Right atrium auricular region (tissue), 2 donors: Measurements from ENCODE around the gene ZNF660. TPM values are rescaled to one million over a fixed set of nuclear protein-coding genes. Genes with fewer than 3 reads are reported as not detected.
A peak's percentile ranks its signal among the peaks of the same experiment; 100 is the strongest.
"Not testable (repeated sequence)": the region's sequence is repeated elsewhere in the genome, so short reads cannot be mapped to it uniquely, and the experiment has no call there.

Source experiments
- DNase-seq: peaks from one replicate; pipeline ENCODE4 v3.0.0-alpha.2; 2019; ENCODE audit warnings: low spot score
- H3K27ac ChIP-seq, 2 donors: fragments of 200-600 bp; sonication (generic); 1 replicate in 1 of 2; 2 replicates in 1 of 2; pipeline ENCODE4 v1.5.1; 2016 to 2019
- H3K27me3 ChIP-seq, 2 donors: fragments of 200-600 bp; sonication (generic); one replicate each; pipeline versions ENCODE4 v1.5.1 to v1.6.0; 2017 to 2019
- H3K36me3 ChIP-seq: fragments of 200-600 bp; sonication (generic); one replicate; pipeline ENCODE4 v1.5.1; 2016
- H3K4me1 ChIP-seq, 2 donors: fragments of 200-600 bp; sonication (generic); one replicate each; pipeline versions ENCODE4 v1.5.1 to v1.6.0; 2017 to 2019
- H3K4me3 ChIP-seq, 2 donors: fragments of 200-600 bp; sonication (generic); 1 replicate in 1 of 2; 2 replicates in 1 of 2; pipeline ENCODE4 v1.5.1; 2017 to 2019; ENCODE audit warnings: mild to moderate bottlenecking in 1 of 2, moderate library complexity in 1 of 2
- H3K9me3 ChIP-seq, 2 donors: fragments of 200-600 bp; sonication (generic); one replicate each; pipeline ENCODE4 v1.5.1; 2019
- total RNA-seq, 2 donors: library from RNA; depleted of rRNA; stranded (reverse); fragments of >200 nt; gene quantifications; one replicate each; pipeline ENCODE4 v1.1.0, GENCODE V29; 2016
- TF ChIP-seq, protein P1 (sequence below), 2 donors: fragments of 200-600 bp; sonication (generic); IDR thresholded peaks; one replicate each; pipeline ENCODE4 v1.5.1; 2019; ENCODE audit warnings: antibody characterized with exemption in 2 of 2

The ZNF660 gene
- total RNA-seq = 1 to 10 TPM in 1 of 2 donors, under 1 TPM in 1; 0.67 to 1.1 TPM

DNA sequence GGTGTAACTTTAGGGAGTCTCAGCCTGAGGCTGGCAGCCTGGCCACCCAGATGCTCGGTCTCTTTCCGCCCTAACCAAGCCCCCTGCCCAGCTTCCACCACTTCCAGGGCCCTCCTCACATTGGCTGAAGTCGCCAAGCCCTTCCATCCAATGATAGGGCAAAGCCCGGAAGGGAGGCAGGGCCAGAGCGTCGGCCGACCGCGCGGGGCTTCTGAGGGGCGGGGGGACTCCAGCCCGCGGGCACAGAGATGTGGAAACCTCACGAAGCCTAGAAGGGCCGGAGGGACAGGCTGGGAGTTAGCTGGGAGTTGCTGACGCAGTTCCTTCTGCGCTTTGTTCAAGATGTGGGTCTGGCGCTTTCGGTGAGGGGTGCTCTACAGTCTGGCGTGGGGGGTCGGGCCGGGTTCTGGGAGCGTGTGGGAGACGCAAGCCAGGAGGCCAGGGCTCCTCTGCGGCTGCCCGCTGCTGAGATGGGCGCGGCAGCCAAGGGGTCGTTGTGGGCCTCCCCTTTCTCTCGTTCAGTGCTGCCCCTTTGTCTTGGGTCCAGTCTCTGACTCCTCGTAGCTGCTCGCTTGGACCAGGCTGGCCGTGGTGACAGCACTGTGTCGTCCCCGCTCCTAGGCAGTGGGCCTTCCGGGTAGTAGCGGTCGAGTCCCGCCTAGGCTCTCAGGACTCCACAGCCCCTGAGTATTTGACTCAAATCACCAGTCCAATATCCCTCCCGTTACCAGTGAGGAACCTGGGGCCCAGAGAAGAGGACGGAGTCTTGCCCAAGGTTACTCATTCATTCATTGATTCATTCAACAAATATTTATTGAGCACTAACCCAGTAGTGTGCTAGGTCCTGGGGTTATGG, at the start of gene ZNF660:
TSS of gene ZNF660 (plus strand) at position 319 of the 856 bp plus-strand sequence. CDS start 9,230 bp downstream, outside the sequence.
- peak; percentile 64 for DNase-seq
- H3K4me1 ChIP-seq = peaks cover 0 to 19% of the 10 kb centered on the region in 2 donors
- no peaks in the 10 kb centered on the region for H3K36me3 ChIP-seq
- no peaks in the 10 kb centered on the region for H3K27me3 ChIP-seq
- TF ChIP-seq, protein P1, sequence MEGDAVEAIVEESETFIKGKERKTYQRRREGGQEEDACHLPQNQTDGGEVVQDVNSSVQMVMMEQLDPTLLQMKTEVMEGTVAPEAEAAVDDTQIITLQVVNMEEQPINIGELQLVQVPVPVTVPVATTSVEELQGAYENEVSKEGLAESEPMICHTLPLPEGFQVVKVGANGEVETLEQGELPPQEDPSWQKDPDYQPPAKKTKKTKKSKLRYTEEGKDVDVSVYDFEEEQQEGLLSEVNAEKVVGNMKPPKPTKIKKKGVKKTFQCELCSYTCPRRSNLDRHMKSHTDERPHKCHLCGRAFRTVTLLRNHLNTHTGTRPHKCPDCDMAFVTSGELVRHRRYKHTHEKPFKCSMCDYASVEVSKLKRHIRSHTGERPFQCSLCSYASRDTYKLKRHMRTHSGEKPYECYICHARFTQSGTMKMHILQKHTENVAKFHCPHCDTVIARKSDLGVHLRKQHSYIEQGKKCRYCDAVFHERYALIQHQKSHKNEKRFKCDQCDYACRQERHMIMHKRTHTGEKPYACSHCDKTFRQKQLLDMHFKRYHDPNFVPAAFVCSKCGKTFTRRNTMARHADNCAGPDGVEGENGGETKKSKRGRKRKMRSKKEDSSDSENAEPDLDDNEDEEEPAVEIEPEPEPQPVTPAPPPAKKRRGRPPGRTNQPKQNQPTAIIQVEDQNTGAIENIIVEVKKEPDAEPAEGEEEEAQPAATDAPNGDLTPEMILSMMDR (IDR thresholded peaks at IDR 0.05) = no peak
- H3K9me3 ChIP-seq = no peaks in the 10 kb centered on the region
- peak within 1 kb of the TSS; percentile 51 to 70 for H3K4me3 ChIP-seq
- H3K27ac ChIP-seq = peak within 1 kb of the TSS; percentile 54 to 67

DNA sequence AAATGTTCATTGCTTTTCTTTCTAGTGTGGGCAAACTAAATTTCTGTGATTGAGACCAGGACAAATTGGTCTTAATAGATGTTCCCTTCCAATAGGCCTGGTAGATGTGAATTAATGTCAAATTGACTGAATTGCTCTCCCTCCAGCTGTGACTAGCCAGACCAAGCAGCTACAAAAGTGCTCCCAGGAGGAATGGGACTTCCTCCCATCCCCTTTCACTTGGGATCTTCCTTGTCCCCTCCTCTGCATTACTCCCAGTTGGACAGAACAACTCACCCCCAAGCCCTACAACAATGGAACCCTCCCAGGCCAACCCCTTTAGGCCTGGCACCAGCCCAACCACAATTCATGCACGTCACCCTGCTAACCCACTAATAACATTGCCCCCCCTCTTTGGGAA, 49.4 kb upstream of the ZNF660 start:
- H3K4me1 ChIP-seq = no peaks in the 10 kb centered on the region
- H3K4me3 ChIP-seq = no peak overlapping the region
- H3K27me3 ChIP-seq = no peaks in the 10 kb centered on the region
- H3K36me3 ChIP-seq = no peaks in the 10 kb centered on the region
- H3K9me3 ChIP-seq = no peaks in the 10 kb centered on the region
- no peak overlapping the region for H3K27ac ChIP-seq
- TF ChIP-seq, protein P1 (IDR thresholded peaks at IDR 0.05) = no peak
- DNase-seq = no peak

DNA sequence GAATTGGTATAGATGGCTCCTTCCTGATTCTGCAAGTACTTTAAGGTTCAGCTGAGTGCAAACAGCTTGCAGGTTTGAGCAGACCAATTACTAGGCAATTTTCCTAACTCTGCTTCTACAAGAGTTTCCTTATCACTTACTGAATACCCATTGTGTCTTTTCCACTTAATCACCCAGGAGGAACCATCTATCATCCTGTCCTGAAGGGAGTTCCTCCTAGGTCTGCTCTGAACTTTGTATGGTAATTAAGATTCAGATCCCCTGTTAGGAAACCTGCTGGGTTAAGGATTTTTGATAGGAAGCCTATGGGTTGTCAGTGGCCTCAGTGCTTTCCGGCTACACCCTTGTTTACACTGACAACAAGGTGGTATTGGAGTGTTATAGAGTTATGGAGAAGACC, 40.0 kb upstream of the ZNF660 start:
- H3K27me3 ChIP-seq, H3K4me1 ChIP-seq, DNase-seq, H3K27ac ChIP-seq, H3K36me3 ChIP-seq, H3K4me3 ChIP-seq, H3K9me3 ChIP-seq: not testable (repeated sequence)

DNA sequence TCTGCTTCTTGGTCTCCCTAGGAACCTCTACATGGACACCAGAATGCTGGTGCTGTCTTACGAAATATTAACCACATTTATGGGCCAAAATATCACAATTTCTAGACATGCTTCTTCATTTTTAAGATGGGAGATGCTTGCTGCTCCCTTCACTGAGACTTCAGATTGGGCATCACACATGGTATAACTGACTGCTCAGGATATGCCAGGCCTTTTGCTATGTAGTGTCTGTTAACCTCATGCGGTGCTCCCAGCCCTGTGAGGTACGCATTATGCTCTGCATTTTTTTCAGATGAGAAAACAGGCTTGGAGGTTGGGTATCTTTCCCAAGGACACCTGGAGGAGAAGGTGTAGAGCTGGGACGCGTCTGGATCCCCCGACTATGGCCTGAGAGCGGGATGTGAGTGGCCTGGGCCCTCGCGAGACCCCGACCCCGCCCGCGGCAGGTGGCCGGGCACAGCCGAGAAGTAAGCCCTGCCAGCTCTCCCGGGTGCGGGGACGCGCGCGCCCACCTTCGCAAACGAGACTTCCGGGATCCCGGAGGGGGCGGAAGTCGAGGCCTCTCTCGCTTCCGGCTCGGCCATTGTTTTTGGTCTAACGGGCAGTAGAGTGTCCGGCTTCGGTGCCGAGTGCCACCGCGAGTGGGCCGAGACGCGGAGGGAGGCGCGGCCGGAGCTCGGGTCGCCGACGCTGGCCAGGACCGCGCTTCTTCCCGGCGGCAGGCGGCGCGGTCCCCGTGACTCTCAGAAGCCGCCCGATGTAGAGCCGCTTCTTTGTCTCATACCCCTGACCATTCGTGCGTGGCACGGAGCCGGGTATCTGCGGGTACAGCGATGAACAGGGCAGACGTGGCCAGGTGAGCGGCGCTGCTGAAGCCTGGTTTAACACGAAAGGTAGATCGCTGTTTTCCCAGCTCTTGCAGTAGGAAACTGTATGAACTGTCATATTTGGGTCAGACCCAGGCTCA, 29.9 kb upstream of the ZNF660 start, which contains the start of gene ZKSCAN7:
TSS of gene ZKSCAN7 (plus strand) at position 568 of the 967 bp plus-strand sequence. CDS start 1,855 bp downstream, outside the sequence.
- TF ChIP-seq, protein P1 (IDR thresholded peaks at IDR 0.05) = peak in 1 of 2 donors; percentile 28
- Histone ChIP-seq H3K4me3 (peak within 1 kb of the TSS; percentile 58 to 63), H3K36me3 (no peaks in the 10 kb centered on the region), H3K27ac (peak within 1 kb of the TSS; percentile 47 to 73), H3K27me3 (no peaks in the 10 kb centered on the region), H3K4me1 (peaks cover 0 to 12% of the 10 kb centered on the region in 2 donors), H3K9me3 (no peaks in the 10 kb centered on the region)
- DNase-seq = peak; percentile 62

DNA sequence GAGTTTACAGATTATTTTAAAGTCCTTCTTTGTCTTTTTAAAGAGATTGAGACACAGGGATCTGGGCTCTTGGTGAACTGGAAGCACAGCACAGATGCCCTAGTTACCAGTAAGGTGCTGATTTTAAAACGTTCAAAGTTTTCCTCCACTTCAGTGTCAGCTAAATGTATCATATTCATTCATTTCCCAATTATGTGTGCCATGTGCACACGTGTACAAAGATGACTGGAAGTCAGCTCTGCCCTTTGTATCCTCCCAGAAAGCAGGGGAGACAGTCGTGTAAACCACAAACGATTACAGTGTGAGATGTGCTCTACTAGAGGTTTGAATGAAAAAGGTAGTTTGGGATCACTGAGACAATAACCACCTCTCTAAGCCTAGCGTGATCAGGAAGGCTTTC, 29.0 kb upstream of the ZNF660 start:
- H3K36me3 ChIP-seq = no peaks in the 10 kb centered on the region
- no peaks in the 10 kb centered on the region for H3K27me3 ChIP-seq
- peaks cover 0 to 12% of the 10 kb centered on the region in 2 donors for H3K4me1 ChIP-seq
- DNase-seq = no peak
- H3K9me3 ChIP-seq = no peaks in the 10 kb centered on the region
- no peak overlapping the region for H3K27ac ChIP-seq
- peak overlapping the region; percentile 58 to 63 for H3K4me3 ChIP-seq
- TF ChIP-seq, protein P1 (IDR thresholded peaks at IDR 0.05) = no peak
